DMS 273 (cell line): ENCODE results near the gene MAP9.
"Not testable (repeated sequence)": the region's sequence is repeated elsewhere in the genome, so short reads cannot be mapped to it uniquely, and the experiment has no call there.

Experiments
- DNase-seq: peaks from one replicate; lab custom pipeline; 2025; ENCODE audit not compliant: unreplicated experiment; lab: John Stamatoyannopoulos, UW

MAP9 gene

DNA sequence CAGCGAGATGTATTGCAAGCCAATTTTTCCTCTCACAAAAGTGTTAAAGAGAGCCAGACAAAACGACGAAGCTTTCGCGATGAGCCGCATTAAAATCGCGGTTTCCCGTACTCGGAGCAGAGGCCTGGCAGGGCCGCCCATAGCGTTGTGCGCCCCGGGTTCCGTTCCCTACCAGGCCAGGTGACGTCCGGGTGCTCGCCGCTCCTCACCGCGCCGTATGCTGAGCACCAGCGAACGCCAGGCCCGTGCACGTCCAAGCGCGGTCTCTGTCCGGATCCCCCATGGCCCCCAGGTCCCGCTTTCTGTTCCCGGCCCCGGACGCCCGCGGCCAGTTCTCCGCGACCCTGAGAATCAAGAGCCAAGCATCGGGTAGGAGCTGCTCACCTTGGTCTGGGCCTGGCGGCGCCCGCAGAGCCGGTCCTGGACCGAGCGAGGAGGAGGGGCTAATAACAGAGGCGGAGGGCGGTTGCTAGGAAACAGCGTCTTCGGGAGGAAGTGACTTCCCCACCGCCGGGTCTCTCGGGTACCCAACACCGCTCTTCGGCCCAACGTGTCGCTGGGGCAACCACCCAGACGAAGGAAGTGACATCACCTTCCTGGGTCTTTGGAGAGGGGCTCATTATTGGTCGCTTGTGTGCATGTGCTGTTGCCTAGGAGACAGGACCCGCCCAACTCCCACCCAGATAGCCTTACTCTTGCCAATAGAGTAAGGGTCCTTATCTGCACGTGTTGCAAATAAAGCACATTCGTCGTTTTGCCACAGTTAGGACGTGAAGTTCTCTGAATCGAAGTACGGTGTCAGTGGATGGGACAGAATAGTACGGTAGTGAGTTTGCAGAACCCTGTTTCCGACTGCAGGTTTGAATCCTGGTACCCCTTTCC, at the start of gene MAP9:
MAP9 (minus strand) TSS at position 579 of the 882 bp plus-strand sequence. CDS start 1,115 bp downstream, outside the sequence.
- DNase-seq: peak; percentile 97

DNA sequence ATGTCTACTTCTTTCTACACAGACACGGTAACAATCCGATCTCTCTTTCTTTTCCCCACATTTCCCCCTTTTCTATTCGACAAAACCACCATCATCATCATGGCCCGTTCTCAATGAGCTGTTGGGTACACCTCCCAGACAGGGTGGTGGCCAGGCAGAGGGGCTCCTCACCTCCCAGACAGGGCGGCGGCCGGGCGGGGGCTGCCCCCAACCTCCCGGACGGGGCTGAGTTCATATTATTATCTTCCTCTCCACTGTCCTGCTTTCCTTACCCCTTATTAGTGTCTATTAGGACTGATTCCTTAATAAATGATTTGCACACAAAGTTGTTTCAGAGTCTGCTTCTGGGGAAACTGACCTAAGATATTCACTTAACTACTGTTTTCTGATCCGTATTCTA, 48.0 kb upstream of the MAP9 start:
- not testable (repeated sequence) for DNase-seq

DNA sequence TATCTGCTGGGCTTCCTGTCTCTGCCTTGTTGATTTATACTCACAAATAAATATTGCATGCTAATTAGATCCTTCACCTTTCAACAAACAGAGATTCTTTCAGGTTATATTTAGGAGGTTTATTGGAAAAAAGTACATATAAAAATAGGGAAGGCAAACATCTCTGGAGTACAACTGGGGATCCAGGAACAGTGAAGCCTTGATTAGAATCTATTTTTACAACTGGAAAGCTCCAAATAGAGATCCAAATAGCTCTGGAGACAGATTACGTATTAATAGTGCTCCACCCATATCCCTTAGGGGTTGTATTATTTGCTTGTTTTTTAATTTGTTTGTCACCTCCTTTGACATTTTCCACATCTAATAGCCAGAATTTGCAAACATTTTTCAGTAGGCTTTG, 46.9 kb upstream of the MAP9 start:
- no peak for DNase-seq

DNA sequence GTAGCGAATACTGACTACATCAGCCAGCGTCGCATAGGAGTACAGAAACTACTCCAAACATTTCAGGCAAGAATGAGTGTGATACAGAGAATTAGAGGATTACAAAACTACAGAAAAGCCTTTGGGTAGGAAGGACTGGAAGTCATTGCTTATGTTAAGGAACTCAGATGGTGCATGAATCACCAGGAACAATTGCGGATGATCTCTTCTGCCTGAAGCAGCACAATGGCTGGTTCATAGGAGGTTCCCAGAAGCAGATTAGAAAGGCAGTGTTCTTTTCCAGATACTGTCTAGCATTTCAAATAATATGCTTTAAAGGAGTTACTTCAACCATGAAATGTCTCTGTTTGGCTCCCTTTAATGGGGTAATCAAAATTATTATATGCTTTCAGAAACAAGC, 42.5 kb upstream of the MAP9 start:
- no peak for DNase-seq

DNA sequence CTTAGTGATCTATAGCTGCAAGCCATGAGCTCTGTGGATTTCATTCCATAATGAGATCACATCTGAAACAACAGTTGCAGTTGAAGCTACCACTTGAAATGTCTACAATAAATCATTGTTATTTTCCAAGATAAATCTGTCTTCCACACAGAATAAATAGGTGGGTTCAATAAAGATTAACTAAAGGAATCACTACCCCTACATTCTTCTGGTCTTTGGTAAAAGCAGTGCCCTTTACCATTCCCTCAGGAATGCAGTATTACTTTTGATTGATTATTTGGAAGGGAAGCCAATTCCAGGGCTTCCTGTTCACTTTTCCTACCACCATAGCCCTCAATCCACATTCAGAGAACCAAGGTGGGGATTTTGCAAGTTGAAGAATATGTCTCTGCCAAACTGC, 38.9 kb upstream of the MAP9 start:
- DNase-seq: no peak

DNA sequence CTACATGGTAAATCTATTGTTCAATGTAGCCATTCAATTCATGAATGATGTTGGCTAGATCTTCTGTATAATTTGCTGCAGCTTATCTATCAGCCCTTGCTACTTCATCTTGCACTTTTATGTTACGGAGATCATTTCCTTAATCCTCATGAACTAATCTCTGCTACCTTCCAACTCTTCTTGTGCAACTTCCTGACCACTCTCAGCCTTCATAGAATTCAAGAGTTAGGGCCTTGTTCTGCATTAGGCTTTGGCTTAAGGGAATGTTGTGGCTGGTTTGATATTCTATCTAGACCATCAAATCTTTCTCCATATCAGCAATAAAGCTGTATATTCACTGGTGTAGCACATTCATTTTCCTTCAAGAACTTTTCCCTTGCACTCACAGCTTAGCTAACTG, 36.7 kb upstream of the MAP9 start:
- no peak for DNase-seq

DNA sequence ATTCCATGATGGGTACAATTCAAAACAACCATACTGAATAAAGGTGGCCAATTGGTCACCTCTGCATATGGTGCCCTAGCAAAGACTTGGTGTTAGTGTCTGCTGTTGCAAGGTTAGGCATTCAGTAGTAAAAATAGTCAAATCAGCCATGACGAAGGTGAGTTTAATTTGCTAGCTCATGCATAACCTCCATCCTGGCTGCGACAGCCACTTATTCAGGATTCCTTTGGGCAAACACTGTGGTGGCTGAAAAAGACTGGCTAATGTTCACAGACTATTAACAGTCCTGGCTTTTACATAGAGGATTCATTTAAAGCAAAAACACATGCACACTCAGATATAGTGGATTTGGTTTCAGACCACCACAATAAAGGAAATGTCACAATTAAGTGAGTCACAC, 34.8 kb upstream of the MAP9 start:
- DNase-seq: no peak

DNA sequence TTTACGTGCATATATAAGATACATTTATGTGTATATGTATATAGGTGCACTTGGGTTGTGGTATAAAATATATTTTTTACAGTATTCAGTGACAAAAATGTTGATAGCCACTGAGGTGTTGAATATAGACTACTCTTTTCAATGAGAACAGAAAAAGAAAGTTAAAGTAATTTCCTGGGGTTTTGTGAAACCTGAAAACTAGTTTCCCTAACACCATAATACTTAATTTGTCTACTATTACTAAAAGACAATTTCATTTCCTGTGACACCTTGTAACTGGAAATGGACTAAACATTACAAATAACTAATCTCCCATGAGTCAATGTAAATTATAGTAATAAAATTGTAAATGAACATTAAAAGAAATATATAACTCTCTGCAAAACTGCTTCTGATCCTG, 32.0 kb upstream of the MAP9 start:
- DNase-seq: no peak

DNA sequence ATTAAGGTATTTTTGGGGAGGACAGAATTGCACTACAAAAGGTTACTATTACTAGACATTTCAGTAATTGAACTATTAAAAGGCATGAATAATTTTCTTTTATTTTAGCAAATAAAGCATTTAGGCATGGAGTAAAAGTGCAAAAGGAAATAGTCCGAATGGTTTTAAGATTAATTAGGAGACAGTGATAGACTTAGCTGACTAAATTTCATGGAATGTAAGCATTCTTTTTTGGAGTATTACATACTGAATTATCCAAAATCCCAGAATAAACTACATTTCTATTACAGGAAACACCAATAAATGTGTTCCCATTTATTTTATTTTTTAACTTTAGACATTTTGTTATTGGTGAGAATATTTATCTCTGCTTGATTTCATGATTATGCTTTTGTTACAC, 30.7 kb upstream of the MAP9 start:
- DNase-seq: no peak

DNA sequence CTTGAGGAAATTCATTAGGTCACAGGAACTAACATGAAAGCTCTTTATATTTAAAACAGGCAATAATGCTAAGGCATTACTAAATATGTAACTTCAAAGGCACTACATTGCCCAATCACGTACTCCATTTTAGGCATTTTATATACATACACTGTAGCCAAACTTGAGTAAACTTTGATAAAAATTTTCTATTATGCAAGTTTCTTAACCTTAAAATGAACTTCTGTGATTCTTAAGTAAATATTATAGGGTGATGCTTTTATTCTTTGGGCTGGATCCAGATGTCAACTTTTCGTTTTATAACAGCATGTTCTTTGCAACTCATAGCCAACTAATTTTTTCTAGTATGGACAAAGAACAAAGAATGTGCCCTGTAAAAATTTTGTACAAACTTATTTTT, 28.3 kb upstream of the MAP9 start:
- no peak for DNase-seq

DNA sequence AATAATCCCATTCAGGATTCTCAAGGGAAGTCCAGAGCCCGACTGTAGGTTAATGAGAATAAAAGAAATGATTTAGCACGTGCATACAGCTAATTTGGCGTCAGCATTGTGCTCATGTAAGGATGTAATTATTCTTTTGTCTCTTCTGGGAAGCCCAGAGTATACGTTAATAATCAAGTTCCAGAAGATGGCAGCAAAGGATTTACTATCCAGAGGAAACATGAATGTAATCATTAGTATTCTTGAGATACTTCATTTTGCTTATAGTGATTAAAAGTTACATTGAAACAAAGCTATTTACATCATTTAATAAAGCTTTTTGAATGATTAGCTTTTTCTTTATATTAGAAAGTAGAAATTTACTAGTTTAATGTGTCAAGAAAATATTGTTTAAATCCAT, 27.1 kb upstream of the MAP9 start:
- peak; percentile 58 for DNase-seq

DNA sequence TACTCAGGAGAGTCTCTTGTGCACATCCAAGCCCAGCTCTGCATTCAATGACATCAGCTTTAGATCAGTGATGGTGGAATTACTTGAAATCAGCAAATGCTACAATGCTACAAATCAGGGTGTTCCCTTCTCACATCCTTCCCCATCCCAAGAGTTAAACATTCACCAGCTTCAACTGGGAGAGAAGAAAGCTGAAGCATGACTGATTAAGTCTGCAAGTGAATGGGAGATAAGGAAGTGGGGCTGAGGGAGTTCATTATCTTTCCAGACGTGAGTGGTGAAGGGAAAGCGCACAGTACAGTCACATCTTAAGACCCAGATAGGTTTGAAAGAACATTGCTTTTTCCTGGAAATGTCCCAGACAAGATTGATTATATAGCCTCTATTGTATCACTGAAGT, 26.2 kb upstream of the MAP9 start:
- no peak for DNase-seq

DNA sequence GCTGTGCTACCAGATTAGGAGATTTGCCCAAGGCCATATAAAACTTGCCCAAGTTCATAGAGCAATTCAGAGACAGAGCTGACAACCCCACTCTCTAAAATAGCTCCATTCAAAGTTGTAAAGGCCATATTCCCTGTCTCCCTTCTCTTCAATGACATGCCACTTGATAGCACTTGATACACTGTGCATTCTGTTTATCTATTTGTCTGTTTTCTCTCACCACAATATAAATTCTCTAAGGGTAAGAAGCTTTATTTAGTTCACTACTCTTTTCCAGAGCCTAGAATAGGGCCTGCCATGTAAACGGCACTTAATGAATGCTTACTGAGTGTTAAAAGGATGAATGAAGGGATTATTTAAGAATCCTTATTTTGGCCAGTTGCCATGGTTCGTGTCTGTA, 24.1 kb upstream of the MAP9 start:
- no peak for DNase-seq

DNA sequence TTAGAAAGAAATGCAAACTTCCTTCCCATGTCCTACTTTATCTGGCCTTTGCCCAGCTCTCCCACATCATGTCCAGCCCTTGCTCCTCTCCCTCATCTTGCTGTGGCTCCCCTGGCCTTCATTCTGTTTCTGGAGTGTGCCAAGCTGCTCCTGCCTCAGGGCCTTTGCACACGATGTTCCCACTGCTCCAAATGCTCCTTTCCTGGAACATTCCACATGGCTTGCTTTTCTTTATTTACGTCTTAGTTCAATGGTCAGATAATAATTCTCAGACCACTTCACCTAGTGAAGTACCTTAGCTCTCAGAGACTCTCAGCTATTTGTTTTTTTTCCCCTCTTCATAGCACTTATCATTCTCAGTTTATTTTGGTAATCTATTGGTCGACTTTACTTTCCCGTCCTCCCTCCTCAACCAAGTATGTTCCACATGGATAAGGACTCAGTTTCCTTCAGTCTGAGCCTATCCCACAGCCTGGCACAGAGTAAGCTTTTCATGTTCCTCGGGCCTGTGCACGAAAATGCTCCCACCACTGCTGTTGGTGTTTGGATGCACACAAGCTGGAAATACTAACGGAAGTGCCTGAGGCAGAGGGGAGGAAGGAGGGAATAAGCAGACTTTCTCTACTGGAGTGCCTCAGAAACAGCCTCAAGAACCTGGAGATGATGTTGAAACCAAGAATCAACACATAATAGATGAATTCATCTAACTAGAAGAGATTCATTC, 23.4 kb upstream of the MAP9 start:
- no peak for DNase-seq

DNA sequence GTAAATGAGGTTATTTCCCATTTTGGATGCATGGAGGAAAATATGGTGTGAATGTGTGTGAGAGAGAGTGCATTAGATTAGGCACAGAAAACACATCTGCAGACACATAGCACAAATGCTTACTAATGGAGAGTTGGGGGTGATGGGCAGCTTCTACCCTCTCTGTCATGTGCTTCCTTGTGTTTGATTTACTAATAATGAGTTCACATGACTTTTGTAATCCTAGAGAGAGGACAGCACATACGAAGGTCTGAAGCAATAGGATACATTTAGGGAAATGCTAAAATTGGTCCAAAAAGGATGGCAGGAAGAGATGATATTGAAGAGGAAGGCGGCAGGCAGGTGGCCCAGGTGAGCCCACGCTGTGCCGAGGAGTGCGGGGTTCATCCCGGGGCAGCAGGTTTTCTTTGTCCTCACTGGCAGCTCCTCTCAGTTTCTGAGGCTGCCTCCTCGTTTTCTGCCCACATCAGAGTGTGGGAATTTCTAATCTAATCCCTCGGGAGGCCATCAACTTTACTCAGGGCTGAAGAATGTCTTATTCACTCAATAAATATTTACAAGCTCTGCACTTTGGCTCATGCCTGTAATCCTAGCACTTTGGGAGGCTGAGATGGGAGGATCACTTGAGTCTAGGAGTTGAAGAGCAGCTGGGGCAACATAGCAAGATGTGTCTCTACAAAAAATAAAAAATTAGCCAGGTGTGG, 15.9 kb upstream of the MAP9 start:
- DNase-seq: no peak

DNA sequence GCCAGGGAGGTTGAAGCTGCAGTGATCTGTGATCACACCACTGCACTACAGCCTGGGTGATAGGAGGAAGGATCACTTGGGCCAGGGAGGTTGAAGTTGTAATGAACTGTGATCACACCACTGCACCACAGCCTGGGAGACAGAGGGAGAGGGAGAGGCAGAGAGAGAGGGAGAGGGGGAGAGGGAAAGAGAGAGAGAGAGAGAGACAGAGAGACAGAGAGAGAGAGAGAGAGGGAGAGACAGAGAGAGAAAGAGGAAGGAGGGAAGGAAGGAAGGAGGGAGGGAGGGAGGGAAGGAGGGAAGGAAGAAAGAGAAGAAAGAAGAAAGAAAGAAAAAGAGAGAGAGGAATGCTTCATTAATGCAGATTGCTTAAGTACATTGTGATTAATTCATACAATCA, 15.2 kb upstream of the MAP9 start:
- no peak for DNase-seq

DNA sequence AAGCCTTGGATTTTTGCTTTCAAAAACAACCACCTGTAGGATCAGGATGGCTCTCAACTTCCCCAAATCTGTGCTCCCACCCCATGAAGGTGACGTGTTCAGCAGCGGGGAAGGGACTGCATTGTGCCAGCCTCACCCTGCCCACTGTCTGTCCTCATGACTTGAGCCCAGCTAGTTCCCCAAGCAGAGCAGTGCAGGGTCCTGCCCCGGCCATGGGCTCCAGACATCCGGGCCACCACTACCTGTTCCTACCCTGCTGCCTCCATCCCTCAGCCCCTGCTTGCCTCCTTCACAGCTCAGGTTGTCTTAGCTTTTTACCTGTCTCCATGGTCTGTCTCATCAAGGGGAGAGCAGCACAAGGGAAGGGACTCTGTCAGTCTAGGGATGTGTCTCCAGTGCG, 11.4 kb upstream of the MAP9 start:
- no peak for DNase-seq

DNA sequence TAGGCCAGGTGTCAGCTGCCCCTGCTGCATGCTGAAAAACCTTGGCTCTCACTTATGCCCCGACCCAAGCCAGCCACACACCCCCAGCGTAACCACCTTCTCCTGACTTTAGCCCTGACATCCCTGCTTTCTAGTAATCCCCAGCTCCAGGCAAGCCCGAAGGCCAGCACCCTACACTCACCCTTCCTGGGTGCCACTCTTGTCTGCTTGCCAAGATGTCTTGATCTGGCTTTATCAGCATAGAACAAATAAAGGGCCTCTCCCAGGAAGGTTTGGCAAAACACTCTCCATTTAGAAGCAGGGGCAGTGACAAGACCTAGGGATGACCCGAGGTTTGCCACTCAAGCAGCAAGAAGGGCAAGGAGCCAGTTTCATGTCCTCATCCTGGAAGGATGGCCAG, 6.8 kb upstream of the MAP9 start:
- no peak for DNase-seq

DNA sequence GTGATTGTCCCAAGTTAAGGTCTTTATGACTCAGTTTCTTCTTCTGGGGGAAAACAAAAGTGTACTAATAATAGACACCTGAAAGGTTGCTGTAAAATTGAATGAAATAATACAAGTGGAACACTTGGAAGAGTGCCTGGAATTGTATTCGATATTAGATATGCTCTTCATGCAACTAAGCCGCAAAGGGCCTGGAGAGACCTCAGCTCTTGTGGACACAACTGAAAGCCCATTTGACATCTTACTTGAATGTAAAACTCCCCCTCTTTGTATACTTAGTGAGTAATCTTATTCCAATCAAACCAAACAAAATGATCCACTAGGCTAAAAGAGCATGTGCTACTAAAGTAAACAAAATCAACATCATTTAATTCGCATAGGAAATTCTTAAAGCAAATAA, 511 bp upstream of the MAP9 start:
- DNase-seq: peak; percentile 25

DNA sequence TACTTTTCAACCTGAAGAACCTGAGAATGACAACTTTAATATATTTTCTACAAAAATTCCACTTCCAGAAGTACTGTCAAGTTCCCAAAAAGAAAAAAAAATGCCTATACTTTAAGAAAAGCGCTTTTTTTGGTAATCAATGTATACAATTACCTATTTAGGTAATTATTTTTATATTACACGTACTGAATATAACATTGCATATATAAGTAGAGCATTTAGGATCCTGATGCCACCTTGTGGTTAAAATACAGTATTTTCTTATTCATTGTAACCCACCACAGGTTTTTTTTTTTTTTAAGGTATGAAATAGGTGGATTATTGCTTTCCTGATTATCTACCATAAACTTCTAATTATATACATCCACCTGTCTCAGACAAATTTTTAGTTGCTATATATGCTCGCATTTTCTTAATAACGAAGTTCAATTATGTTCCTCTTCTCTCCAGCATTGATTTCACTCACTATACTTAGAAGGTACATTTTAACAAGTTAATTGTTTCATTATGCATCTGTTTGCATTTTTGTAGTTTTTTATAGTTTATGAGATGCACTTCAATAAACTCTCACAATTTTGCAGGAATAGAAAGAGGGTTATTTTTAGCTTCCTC, 5.2 kb downstream of the MAP9 start:
- DNase-seq: peak; percentile 34

DNA sequence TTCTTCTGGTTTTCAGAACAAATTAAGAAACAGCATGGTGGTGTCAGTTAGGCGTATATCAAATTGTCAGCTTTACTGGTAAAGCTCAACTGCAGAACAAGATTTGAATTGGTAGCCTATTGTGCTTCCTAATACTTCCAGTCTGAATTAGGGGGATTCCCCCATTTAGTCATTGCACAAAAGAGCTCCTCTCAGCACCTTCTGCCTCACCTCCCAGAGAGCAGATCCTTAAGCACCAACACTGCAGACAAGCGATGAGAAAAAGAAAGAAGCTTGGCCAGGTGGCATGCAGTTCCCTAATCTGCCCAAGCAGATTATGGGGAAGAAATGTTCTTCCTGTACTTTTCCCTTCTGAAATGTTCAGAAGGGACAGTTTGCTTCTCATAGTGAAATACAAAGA, 9.2 kb downstream of the MAP9 start:
- no peak for DNase-seq
